Measurements from ENCODE around the gene CDC20. TPM values are rescaled to one million over a fixed set of nuclear protein-coding genes. Genes with fewer than 3 reads are reported as not detected.

Gene CDC20
- total and polyA plus RNA-seq, 2 of the 8 experiments (the other 6 are each of a cell fraction or from before 2014, with no cell fraction given) = 214 to 221 TPM

DNA sequence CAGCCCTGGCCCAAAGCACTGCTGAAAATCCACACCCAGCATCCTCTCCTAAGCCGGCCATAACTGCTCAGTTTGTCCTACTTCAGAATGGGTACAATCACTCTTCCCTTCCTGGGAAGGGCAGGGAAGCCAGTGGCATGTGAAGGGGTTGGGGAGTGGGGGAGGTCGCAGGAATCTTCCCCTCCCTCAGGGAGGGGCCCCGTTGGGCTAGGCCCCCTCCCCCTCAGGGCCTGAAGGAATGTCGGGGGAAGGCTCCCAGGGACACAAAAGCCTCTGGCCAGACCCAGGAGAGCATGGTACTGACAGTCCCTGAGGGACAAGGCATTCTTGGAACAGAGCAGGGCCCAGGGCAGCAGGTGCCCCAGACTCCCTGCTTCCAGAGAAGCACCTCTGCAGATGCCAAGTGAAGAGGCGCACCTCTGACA, 7.8 kb downstream of the CDC20 start:
- peaks cover 4 to 21% (median 13%) of the 10 kb centered on the region in 4 experiments for H3K4me1 ChIP-seq (replicated peaks in 1 of 4; ENCODE audit: control insufficient read depth in 3 of 4, insufficient read depth in 4 of 4, low read length in 3 of 4)
- no peak overlapping the region for H4K5ac ChIP-seq (ENCODE audit: insufficient read length, low read depth, low read length)
- peak overlapping the region; percentile 96 for H4K91ac ChIP-seq (replicated peaks; ENCODE audit: insufficient read length, low read length)
- peak overlapping the region; percentile 95 for H3K18ac ChIP-seq (ENCODE audit: extremely low read depth, low read length)
- POLR2A ChIA-PET (ENCODE audit: partially characterized antibody) = interaction anchor here (0.8 to 3.9 kb wide), 3 partner anchors 9 to 22 kb away, joined by 3 to 33 read pairs (median 5); partner anchors contain the start of genes MED8 and SZT2
- H4K8ac ChIP-seq (ENCODE audit: extremely low read depth, insufficient read depth, low read length) = no peak overlapping the region; the same call in 1 of the 2 replicates
- WGBS, 2 experiments (ENCODE audit: extremely low coverage in 1 of 2, insufficient coverage in 1 of 2, insufficient read length in 1 of 2, insufficient replicate concordance in 2 of 2, low coverage in 1 of 2, low lambda C conversion rate in 2 of 2, missing lambda C conversion rate in 1 of 2) = 32% methylated on average over 3 of the region's 5 CpGs; no CpG with 5 or more reads in 1 of the 2 experiments
- H2AK5ac ChIP-seq (ENCODE audit: low read depth, low read length) = 0 out of 2 replicates have a peak overlapping the region, but pooled peaks have one; percentile 94
- H3K9me3 ChIP-seq (ENCODE audit: insufficient read depth in 2 of 2, low read depth in 1 of 2, low read length in 1 of 2) = no peaks in the 10 kb centered on the region
- no peak overlapping the region for H3K23ac ChIP-seq (ENCODE audit: insufficient read length)
- H3K79me1 ChIP-seq (ENCODE audit: low read depth, low read length) = peaks cover 8% of the 10 kb centered on the region
- H3K4me3 ChIP-seq (ENCODE audit: extremely low read depth in 1 of 4, insufficient read depth in 2 of 4, low read depth in 3 of 4, low read length in 4 of 4) = peak overlapping the region; percentile 33 to 68 (median 58)
- CTCF ChIA-PET (ENCODE audit: partially characterized antibody) = no interaction called here
- no peak overlapping the region for H3K56ac ChIP-seq (replicated peaks; ENCODE audit: insufficient read length, low read depth, low read length)
- peak overlapping the region in 3 of 4 experiments; percentile 26 to 42 (median 40); a peak in 5 of 7 replicates for H3K9ac ChIP-seq (replicated peaks in 1 of 4; ENCODE audit: extremely low read depth in 1 of 4, low read depth in 3 of 4, low read length in 3 of 4)
- H3K4ac ChIP-seq (replicated peaks; ENCODE audit: insufficient read length, low read depth, low read length) = no peak overlapping the region
- peaks cover 5 to 14% of the 10 kb centered on the region in 2 experiments for H4K20me1 ChIP-seq (replicated peaks in 1 of 2; ENCODE audit: control insufficient read depth in 1 of 2, insufficient read depth in 2 of 2, low read length in 2 of 2)
- H2AFZ ChIP-seq (ENCODE audit: low read length) = no peak overlapping the region
- H3K36me3 ChIP-seq (ENCODE audit: control insufficient read depth in 2 of 4, insufficient read depth in 4 of 4, low read length in 3 of 4) = peaks cover 10 to 36% (median 19%) of the 10 kb centered on the region in 4 experiments
- peak overlapping the region; percentile 90; the same call in 1 of the 2 replicates for H2BK12ac ChIP-seq (ENCODE audit: low read depth, low read length)
- H2BK20ac ChIP-seq (ENCODE audit: low read length) = no peak overlapping the region
- H3K27ac ChIP-seq (ENCODE audit: low read depth, low read length) = no peak overlapping the region
- peaks cover 0 to under 1% of the 10 kb centered on the region in 2 experiments; a peak in 1 of 4 replicates for H3K79me2 ChIP-seq (ENCODE audit: control insufficient read depth in 1 of 2, insufficient read depth in 2 of 2, low read length in 2 of 2)
- peaks cover 13% of the 10 kb centered on the region for H3K23me2 ChIP-seq (ENCODE audit: low read depth, low read length)
- H3K4me2 ChIP-seq (ENCODE audit: insufficient read depth in 1 of 2, low read depth in 2 of 2, low read length in 2 of 2) = peak overlapping the region; percentile 93 to 96
- H3K27me3 ChIP-seq (replicated peaks in 1 of 4; ENCODE audit: control insufficient read depth in 3 of 4, extremely low read depth in 1 of 4, insufficient read depth in 3 of 4, low read length in 3 of 4) = no peaks in the 10 kb centered on the region
- no peak overlapping the region for H2BK120ac ChIP-seq (replicated peaks; ENCODE audit: low read depth, low read length)
- H3K14ac ChIP-seq (ENCODE audit: insufficient read length) = no peak overlapping the region
- DNase-seq (ENCODE audit: low read depth in 1 of 2, low spot score in 2 of 2) (no peak), FAIRE-seq (no peak)
- H2BK5ac ChIP-seq (ENCODE audit: low read depth, low read length) = 0 out of 2 replicates have a peak overlapping the region, but pooled peaks have one; percentile 87
- peak overlapping the region; percentile 97; the same call in 1 of the 2 replicates for H2BK15ac ChIP-seq (ENCODE audit: low read length)
- TF ChIP-seq BRCA1 (IDR thresholded peaks at IDR 0.05; ENCODE audit: low read depth, low read length) (no peak), BCL11A (IDR thresholded peaks at IDR 0.05; ENCODE audit: low read depth in 2 of 2, low read length in 2 of 2) (no peak), SIRT6 (IDR thresholded peaks at IDR 0.05; ENCODE audit: low read length) (no peak), EP300 (IDR thresholded peaks at IDR 0.05; ENCODE audit: borderline replicate concordance in 1 of 2, low read depth in 2 of 2, low read length in 2 of 2) (no peak), JUND (IDR thresholded peaks at IDR 0.05; ENCODE audit: low read length) (no peak), EGR1 (IDR thresholded peaks at IDR 0.05; ENCODE audit: borderline replicate concordance, low read depth, low read length) (no peak), TAF7 (optimal IDR thresholded peaks at IDR 0.05; ENCODE audit: borderline replicate concordance, low read depth, low read length) (no peak), KDM1A (IDR thresholded peaks at IDR 0.05; ENCODE audit: borderline replicate concordance, low read length) (peak; percentile 83; the same call in 1 of the 2 replicates), SP4 (IDR thresholded peaks at IDR 0.05; ENCODE audit: low read length) (no peak), SP1 (IDR thresholded peaks at IDR 0.05; ENCODE audit: low read depth, low read length) (0 out of 2 replicates have a peak, but pooled peaks have one; percentile 22)

Measured in H1 (cell line).